Measurements from ENCODE around the gene PALM3.

DNA sequence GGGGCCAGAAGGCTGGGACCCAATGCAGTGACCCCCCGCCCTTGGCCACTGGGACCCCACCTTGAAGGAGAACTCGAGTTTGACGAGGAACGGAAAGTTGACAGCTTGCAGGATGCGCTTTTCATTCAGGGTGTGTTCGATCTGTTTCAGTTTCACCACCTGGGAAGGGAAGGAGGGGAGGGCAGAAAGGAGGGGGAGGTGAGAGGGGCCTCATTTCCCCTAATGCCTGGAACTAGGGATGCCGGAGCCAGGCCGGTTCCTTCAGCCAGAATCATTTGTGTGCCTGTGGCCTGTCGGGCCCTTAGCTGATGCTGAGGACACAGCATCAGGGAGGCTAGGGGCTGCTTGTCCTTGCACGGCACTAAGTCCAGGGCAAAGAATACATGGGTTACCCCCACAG lies 40.9 kb upstream of the PALM3 start:
- TF ChIP-seq, protein P1, sequence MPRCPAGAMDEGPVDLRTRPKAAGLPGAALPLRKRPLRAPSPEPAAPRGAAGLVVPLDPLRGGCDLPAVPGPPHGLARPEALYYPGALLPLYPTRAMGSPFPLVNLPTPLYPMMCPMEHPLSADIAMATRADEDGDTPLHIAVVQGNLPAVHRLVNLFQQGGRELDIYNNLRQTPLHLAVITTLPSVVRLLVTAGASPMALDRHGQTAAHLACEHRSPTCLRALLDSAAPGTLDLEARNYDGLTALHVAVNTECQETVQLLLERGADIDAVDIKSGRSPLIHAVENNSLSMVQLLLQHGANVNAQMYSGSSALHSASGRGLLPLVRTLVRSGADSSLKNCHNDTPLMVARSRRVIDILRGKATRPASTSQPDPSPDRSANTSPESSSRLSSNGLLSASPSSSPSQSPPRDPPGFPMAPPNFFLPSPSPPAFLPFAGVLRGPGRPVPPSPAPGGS (IDR thresholded peaks at IDR 0.05; ENCODE audit: borderline replicate concordance, insufficient read depth, low read depth, low read length, poor library complexity, severe bottlenecking) = no peak
- TF ChIP-seq POLR2A (IDR thresholded peaks at IDR 0.05; ENCODE audit: low read depth, low read length) (no peak), RFX5 (IDR thresholded peaks at IDR 0.05; ENCODE audit: low read depth, low read length) (no peak), NFXL1 (IDR thresholded peaks at IDR 0.05; ENCODE audit: borderline replicate concordance) (no peak), TARDBP (IDR thresholded peaks at IDR 0.05; ENCODE audit: borderline replicate concordance) (no peak)
- TF ChIP-seq, protein P2, sequence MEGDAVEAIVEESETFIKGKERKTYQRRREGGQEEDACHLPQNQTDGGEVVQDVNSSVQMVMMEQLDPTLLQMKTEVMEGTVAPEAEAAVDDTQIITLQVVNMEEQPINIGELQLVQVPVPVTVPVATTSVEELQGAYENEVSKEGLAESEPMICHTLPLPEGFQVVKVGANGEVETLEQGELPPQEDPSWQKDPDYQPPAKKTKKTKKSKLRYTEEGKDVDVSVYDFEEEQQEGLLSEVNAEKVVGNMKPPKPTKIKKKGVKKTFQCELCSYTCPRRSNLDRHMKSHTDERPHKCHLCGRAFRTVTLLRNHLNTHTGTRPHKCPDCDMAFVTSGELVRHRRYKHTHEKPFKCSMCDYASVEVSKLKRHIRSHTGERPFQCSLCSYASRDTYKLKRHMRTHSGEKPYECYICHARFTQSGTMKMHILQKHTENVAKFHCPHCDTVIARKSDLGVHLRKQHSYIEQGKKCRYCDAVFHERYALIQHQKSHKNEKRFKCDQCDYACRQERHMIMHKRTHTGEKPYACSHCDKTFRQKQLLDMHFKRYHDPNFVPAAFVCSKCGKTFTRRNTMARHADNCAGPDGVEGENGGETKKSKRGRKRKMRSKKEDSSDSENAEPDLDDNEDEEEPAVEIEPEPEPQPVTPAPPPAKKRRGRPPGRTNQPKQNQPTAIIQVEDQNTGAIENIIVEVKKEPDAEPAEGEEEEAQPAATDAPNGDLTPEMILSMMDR (IDR thresholded peaks at IDR 0.05 in 2 of 3, conservative IDR thresholded peaks at IDR 0.05 in 1 of 3; ENCODE audit: control insufficient read depth in 2 of 3, extremely low read depth in 1 of 3, insufficient read depth in 1 of 3, low read depth in 3 of 3, low read length in 3 of 3) = no peak

Measured in GM12878 (cell line).